ENCODE results near the gene EEF2. TPM values are rescaled to one million over a fixed set of nuclear protein-coding genes. Genes with fewer than 3 reads are reported as not detected.
"Not testable (repeated sequence)": the region's sequence is repeated elsewhere in the genome, so short reads cannot be mapped to it uniquely, and the experiment has no call there.

The EEF2 gene
- total RNA-seq, 1 donor from 2014 or later, result 2,930 TPM

GRCh38 chr19:4014541-4015491 is 29.6 kb upstream of the EEF2 start:
- DNase-seq, result no peak

GRCh38 chr19:4013886-4014540 is 28.8 kb upstream of the EEF2 start:
- DNase-seq, result no peak

- no peak for DNase-seq
Measured at GRCh38 chr19:4012975-4013634, 27.8 kb upstream of the EEF2 start.

- no peak for DNase-seq
Measured at GRCh38 chr19:4012092-4012974, 27.1 kb upstream of the EEF2 start.

GRCh38 chr19:4011430-4011829 is 26.2 kb upstream of the EEF2 start:
- DNase-seq, result not testable (repeated sequence)

- DNase-seq, result peak; percentile 54
Measured at GRCh38 chr19:4010808-4011110, 25.5 kb upstream of the EEF2 start.

GRCh38 chr19:4009990-4010807 is 24.9 kb upstream of the EEF2 start:
- peak; percentile 78 for DNase-seq

GRCh38 chr19:4007836-4008539 is 22.7 kb upstream of the EEF2 start:
- peak; percentile 61 for DNase-seq

GRCh38 chr19:4007021-4007835 is 22.0 kb upstream of the EEF2 start, which contains the start of gene PIAS4:
Gene PIAS4, plus strand, starts transcription at chr19:4007736. Its CDS starts 25 bp downstream, at chr19:4007761.
- DNase-seq, result peak; percentile 99

GRCh38 chr19:4005436-4005835 is 20.2 kb upstream of the EEF2 start:
- not testable (repeated sequence) for DNase-seq

GRCh38 chr19:4000798-4001197 is 15.5 kb upstream of the EEF2 start:
- not testable (repeated sequence) for DNase-seq

GRCh38 chr19:3998667-3999412 is 13.6 kb upstream of the EEF2 start:
- DNase-seq, result not testable (repeated sequence)

GRCh38 chr19:3995607-3996006 is 10.3 kb upstream of the EEF2 start:
- no peak for DNase-seq

- DNase-seq, result no peak
Measured at GRCh38 chr19:3990815-3991117, 5.5 kb upstream of the EEF2 start.

- DNase-seq, result peak; percentile 96
Measured at GRCh38 chr19:3987619-3988371, 2.5 kb upstream of the EEF2 start.

GRCh38 chr19:3986260-3987041 is 1.2 kb upstream of the EEF2 start:
- peak; percentile 83 for DNase-seq

- no peak for DNase-seq
Measured at GRCh38 chr19:3985643-3986259, 488 bp upstream of the EEF2 start.

All from tongue (tissue), 2 donors.